ENCODE results near the gene ADAMTSL2. TPM values are rescaled to one million over a fixed set of nuclear protein-coding genes. Genes with fewer than 3 reads are reported as not detected.
A peak's percentile ranks its signal among the peaks of the same experiment; 100 is the strongest.

Gene ADAMTSL2
- total and polyA plus RNA-seq, 2 experiments from 2014 or later: 1.5 to 2.2 TPM

DNA sequence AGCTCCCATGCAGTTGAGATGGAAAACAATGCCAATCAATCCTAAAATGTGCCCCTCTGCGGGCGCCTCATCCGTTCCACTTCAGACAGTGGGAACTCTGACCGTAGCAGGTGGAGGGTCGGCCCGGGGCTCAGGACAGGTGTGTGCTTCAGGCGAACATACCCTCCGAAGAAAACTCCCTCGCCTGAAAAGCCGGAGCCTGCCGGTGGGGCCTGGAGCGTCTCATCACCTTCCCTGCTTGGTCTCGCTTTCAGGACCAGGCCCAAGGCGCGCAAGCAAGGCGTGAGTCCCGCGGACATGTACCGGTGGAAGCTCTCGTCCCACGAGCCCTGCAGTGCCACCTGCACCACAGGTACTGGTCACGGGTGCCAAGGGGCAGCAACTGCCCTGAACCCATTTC is 26.4 kb downstream of the ADAMTSL2 start:
- Histone ChIP-seq H4K20me1 (ENCODE audit: insufficient read depth, poor library complexity, severe bottlenecking) (no peaks in the 10 kb centered on the region), H3K27ac (no peak overlapping the region), H3K36me3 (replicated peaks; ENCODE audit: insufficient read depth, low read depth) (no peaks in the 10 kb centered on the region), H2AFZ (no peak overlapping the region), H3K4me1 (ENCODE audit: insufficient read depth) (peaks cover 33% of the 10 kb centered on the region), H3K79me2 (no peaks in the 10 kb centered on the region), H3K9me2 (replicated peaks; ENCODE audit: insufficient read depth) (no peaks in the 10 kb centered on the region), H3K27me3 (no peaks in the 10 kb centered on the region), H3K4me2 (no peak overlapping the region), H3K9me3 (ENCODE audit: low read depth) (no peaks in the 10 kb centered on the region), H3K4me3 (no peak overlapping the region)
- TF ChIP-seq EZH2phosphoT487 (IDR thresholded peaks at IDR 0.05; ENCODE audit: low read depth, severe bottlenecking, unreplicated experiment) (no peak), EZH2 (IDR thresholded peaks at IDR 0.05; ENCODE audit: borderline replicate concordance) (no peak)
- TF ChIP-seq, protein P1, sequence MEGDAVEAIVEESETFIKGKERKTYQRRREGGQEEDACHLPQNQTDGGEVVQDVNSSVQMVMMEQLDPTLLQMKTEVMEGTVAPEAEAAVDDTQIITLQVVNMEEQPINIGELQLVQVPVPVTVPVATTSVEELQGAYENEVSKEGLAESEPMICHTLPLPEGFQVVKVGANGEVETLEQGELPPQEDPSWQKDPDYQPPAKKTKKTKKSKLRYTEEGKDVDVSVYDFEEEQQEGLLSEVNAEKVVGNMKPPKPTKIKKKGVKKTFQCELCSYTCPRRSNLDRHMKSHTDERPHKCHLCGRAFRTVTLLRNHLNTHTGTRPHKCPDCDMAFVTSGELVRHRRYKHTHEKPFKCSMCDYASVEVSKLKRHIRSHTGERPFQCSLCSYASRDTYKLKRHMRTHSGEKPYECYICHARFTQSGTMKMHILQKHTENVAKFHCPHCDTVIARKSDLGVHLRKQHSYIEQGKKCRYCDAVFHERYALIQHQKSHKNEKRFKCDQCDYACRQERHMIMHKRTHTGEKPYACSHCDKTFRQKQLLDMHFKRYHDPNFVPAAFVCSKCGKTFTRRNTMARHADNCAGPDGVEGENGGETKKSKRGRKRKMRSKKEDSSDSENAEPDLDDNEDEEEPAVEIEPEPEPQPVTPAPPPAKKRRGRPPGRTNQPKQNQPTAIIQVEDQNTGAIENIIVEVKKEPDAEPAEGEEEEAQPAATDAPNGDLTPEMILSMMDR (IDR thresholded peaks at IDR 0.05; ENCODE audit: poor library complexity): no peak
- DNase-seq (ENCODE audit: low spot score): no peak
- 96% methylated on average over 22 of the region's 22 CpGs for WGBS (ENCODE audit: low lambda C conversion rate, missing lambda C conversion rate)

GRCh38 chr9:133561976-133562554 is 27.6 kb downstream of the ADAMTSL2 start:
- TF ChIP-seq EZH2 (IDR thresholded peaks at IDR 0.05; ENCODE audit: borderline replicate concordance) (no peak), EZH2phosphoT487 (IDR thresholded peaks at IDR 0.05; ENCODE audit: low read depth, severe bottlenecking, unreplicated experiment) (no peak)
- TF ChIP-seq, protein P1 (IDR thresholded peaks at IDR 0.05; ENCODE audit: poor library complexity): no peak
- Histone ChIP-seq H2AFZ (no peak overlapping the region), H3K4me2 (no peak overlapping the region), H3K9me2 (replicated peaks; ENCODE audit: insufficient read depth) (no peaks in the 10 kb centered on the region), H3K27me3 (no peaks in the 10 kb centered on the region), H3K79me2 (no peaks in the 10 kb centered on the region), H3K36me3 (replicated peaks; ENCODE audit: insufficient read depth, low read depth) (no peaks in the 10 kb centered on the region), H3K27ac (no peak overlapping the region), H4K20me1 (ENCODE audit: insufficient read depth, poor library complexity, severe bottlenecking) (no peaks in the 10 kb centered on the region), H3K9me3 (ENCODE audit: low read depth) (no peaks in the 10 kb centered on the region), H3K4me3 (no peak overlapping the region), H3K4me1 (ENCODE audit: insufficient read depth) (peaks cover 35% of the 10 kb centered on the region)
- 94% methylated on average over 8 of the region's 32 CpGs for whole genome bisulfite sequencing (ENCODE audit: low lambda C conversion rate, missing lambda C conversion rate)
- DNase-seq (ENCODE audit: low spot score): no peak

- H3K4me3 ChIP-seq: no peak overlapping the region
- H2AFZ ChIP-seq: no peak overlapping the region
- no peaks in the 10 kb centered on the region for H4K20me1 ChIP-seq (ENCODE audit: insufficient read depth, poor library complexity, severe bottlenecking)
- no peak for TF ChIP-seq EZH2phosphoT487 (IDR thresholded peaks at IDR 0.05; ENCODE audit: low read depth, severe bottlenecking, unreplicated experiment)
- TF ChIP-seq, protein P1 (IDR thresholded peaks at IDR 0.05; ENCODE audit: poor library complexity): no peak
- TF ChIP-seq EZH2 (IDR thresholded peaks at IDR 0.05; ENCODE audit: borderline replicate concordance): no peak
- H3K79me2 ChIP-seq: no peaks in the 10 kb centered on the region
- H3K27me3 ChIP-seq: no peaks in the 10 kb centered on the region
- peaks cover 30% of the 10 kb centered on the region for H3K4me1 ChIP-seq (ENCODE audit: insufficient read depth)
- H3K36me3 ChIP-seq (replicated peaks; ENCODE audit: insufficient read depth, low read depth): no peaks in the 10 kb centered on the region
- H3K27ac ChIP-seq: no peak overlapping the region
- H3K9me3 ChIP-seq (ENCODE audit: low read depth): no peaks in the 10 kb centered on the region
- peak overlapping the region; percentile 15 for H3K4me2 ChIP-seq
- no peak for DNase-seq (ENCODE audit: low spot score)
- 86% methylated on average over 10 of the region's 54 CpGs for WGBS (ENCODE audit: low lambda C conversion rate, missing lambda C conversion rate)
- H3K9me2 ChIP-seq (replicated peaks; ENCODE audit: insufficient read depth): no peaks in the 10 kb centered on the region
Observed at GRCh38 chr9:133562611-133563290, 28.2 kb downstream of the ADAMTSL2 start.

Measured in hepatocyte (in vitro differentiated cells).